Measurements from ENCODE around the gene NMNAT3.

Gene NMNAT3

DNA sequence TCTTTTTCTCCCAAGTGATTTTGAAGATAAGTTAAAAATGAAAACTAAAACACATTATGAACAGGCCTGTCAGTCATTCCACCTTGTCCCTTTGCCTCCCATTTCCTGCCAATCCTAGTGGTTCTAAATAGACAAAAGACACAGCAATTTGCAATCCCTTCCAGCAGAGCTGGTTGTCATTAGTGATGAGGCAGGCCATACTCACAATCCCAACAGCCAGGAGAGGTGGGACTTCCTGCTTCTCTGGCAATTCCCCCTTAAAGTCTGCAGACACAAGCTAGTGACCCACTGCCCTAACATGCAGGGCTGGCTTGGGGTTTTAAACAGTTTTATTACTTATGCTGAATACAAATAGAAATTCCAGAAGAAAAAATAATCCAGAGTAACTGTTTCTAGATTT, 99.9 kb downstream of the NMNAT3 start:
- no peak for DNase-seq (ENCODE audit: low spot score)

DNA sequence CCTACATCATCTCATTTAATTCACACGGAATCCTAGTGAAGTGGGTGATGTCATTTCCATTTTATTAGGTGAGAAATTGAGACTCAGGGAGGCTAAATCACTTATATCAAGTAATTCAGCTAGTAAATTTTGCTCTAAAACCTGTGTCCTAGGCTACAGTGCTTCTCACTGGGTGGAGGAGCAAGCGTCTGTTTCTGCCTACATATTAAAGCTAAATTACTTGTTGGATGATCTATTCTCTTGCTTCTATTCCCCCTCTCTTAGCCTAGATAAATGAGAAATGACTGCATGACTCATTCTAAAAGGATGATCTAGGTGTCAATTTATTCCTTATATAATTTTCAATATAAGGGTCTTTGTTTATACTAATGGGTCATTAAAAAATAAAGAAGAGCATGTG, 100.4 kb downstream of the NMNAT3 start:
- no peak for DNase-seq (ENCODE audit: low spot score)

DNA sequence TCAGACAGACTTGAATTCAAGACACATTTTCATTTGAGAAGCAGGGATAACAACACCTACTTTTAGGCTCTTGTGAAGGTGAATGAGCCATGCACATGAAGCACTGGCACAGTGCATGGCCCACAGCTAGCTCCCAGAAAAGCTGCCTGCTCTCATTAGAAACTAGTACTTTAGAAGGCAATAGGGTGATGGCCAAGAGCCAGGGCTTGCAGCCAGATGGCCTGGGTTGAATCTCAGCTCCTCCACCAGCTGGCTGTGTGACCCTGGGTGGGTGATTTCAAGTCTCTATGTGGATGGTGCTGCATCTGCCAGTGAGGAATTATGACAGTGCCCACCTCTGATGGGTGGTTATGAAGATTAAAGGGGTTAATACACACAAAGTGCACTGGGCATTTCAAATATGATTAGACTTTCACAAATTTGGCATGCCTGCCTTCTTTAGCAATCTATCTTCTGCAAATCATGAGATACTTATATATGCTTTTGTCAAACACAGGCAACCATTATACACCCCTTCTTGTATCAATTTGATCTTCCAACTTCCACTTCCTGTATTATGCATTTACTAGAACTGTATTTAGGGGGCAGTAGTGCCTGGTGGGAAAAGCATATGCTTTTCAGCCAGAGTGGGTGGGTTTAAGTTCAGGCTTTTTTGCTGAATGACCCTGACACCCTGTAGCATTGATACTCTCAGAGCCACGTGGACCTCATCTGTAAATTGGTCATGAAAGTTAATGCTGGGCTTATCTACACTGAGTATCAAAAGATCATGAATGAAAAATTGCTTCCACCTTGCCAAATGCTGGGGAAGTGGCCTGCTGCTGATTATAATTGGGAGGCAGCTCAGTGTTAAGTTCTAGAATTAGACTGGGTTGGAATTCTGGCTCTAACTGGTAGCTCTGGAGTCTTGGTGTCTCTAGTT, 103.5 kb downstream of the NMNAT3 start:
- DNase-seq (ENCODE audit: low spot score): no peak

DNA sequence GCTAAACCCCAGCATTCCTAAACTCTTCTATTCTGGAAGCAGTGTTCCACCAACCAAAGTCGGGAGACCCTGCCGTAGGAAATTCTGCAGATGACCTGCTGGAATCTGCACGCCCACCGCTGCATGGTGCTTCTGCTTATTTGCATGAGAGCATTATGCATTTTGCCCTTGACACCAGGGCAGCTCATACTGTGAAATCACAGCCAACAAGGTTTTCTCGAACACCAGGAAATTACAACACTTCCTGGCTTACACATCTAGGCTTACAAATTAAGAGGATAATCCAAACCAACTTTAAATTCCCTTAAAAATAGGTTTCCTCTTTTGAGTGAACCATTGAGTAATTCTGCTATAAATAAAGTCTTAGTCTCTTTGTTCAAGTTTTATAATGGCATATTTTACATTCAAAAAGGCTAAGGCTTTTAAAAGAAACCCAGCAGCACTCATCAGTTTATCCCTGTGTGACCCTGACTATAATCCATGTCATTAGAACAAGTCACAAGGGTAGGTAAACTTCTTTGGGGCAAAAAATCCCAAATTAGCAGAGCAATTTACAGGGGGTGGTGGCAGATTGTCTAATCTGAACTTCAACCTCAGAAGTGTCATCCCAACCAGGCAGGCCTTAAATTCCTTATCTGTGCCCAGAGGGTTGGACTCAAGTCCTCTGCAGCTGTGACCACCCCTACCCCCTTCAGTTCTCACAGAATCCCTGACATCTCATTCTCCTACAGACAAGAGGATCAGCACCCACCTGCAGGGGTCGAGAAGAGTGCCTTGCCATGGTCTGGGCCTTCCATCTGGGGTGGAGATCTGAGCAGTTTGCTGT, 104.7 kb downstream of the NMNAT3 start:
- DNase-seq (ENCODE audit: low spot score): peak; percentile 63

DNA sequence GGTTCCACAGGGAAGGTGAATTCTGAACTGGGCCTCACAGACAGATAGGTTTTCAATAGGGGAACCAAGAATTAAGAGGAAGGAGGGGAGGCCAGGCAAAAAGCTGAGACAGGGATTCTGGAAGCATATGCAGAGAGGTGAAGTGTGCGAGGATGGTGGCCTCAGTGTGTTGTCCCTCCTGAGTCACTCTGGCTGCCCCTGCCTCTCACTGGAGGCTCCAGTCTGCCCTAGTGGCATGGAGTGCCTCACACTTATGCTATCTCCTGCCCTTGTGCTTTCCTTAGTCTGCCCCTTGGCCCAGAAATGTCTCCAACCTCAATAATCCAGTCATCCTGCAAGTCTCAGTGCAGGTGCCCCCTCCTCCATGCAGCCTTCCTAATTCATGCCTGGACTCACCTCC, 106.1 kb downstream of the NMNAT3 start:
- DNase-seq (ENCODE audit: low spot score): no peak

DNA sequence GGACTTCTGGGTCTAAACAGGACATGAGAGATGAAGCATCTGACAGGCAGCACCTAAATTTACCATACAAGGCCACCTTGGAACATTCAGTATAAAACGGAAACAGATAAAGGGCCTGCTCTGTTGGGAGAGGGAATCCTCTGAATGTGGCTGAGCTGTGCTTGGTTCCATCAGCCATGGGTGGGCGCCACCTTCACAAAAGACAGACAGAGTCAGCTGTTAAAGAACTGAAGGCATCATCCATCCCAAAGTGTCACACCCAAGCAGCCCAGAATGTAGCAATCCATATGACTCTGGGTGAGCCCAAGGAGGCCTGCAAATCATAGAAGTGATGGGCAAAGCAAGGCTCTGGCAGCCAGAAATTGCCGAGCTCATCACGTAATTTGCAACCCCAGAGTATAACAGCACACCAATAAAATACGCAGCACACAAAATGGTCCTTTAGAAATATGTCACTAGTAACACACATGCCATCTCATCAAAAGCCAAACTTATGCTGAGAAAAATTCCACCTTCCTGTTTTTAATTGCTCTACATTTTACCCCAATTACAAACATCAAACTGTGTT, 113.4 kb downstream of the NMNAT3 start:
- DNase-seq (ENCODE audit: low spot score): no peak

DNA sequence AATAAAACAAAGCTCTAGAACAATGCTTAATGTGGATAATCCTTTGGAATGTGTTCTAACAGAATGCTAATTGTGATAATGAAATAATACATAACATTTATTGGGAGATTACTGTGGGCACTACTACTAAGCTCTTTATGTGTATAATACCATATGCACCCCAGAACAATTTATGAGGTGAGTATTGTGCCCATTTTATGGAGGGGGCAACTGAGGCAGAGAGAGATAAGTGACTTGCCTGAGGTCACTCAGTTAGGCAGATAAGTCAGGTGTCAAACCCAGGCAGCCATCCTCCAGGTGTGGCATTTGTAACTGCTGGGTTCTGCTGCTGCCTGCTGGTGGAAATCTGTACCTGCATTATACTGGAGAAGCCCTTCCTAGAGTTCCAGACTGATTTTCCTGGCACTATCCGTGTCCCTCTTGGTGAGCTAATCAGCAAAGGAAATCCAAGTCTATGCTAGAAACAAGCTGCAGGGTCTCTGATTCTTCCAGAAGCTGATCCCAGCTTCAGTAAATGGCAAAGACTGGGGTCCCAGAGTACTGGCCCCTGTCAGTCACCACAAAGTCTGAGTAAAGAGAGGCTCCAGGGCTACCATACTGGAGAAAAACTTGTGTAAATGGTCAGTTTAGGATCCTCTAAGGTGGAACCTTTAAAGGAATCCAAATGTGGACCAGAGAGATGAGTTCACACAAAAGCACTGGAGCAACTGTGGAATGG, 115.7 kb downstream of the NMNAT3 start:
- DNase-seq (ENCODE audit: low spot score): no peak

DNA sequence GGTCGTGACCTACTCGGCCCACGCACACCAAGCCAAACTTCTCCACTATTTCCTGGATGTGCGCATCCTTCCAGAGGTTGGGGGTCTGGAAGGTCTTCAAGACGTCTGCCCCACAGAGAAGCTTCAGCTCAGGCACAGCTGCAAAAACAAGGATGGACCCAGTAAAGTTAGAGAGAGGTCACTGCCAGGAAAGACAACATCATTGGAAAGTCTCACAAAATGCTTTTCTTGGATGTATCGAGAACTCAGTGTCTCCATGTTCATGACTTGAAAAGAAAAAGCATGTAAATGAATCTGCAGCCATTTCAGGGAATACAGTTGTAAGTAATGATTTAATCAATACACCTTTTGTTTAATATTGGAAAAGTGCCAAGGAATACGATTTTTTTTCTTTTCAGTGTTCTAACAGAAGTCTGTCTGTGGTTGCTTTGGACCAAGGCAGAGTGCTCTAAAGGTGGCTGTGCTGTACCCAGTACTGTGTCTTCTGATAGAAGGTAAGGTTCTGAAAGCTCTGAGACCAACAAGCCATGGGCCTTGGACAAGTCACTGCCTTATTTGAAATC, 116.4 kb downstream of the NMNAT3 start:
- DNase-seq (ENCODE audit: low spot score): no peak

DNA sequence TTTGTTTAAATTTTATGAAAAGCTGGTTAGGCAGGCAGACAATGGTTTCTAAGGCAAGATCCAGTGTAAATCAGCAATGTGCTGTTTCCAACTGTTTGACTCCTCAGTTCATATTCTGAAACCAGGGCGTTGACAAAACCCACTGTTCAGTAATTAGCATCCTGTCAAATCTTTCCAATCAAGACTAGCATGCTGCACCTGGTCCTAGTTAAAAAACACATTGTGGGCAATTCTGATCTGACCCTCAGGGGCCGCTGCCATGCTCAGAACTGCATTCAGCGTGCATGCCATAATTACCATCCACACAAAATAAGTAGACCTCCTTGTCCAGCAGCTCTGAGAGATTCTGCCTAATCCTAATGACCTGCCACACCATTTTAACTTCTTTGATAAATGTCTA, 117.4 kb downstream of the NMNAT3 start:
- DNase-seq (ENCODE audit: low spot score): no peak

DNA sequence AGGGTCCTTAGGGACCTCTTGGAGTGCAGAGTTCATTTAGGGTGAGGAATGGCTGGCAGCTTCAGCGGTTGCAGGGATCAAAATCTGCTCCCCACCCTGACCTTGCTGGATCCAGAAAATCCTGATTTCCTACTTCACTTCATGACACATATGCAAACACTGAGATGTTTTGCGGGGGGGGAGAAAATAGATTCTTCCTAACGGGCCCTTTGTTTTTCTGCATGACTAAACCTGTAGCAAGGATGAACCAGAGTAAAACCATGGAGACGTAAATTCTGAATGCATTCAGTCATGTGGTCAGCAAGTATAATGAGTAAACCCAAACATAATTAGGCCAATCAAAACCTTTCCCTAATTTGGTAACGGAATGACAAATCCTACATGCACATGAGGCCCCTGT, 118.2 kb downstream of the NMNAT3 start:
- no peak for DNase-seq (ENCODE audit: low spot score)

DNA sequence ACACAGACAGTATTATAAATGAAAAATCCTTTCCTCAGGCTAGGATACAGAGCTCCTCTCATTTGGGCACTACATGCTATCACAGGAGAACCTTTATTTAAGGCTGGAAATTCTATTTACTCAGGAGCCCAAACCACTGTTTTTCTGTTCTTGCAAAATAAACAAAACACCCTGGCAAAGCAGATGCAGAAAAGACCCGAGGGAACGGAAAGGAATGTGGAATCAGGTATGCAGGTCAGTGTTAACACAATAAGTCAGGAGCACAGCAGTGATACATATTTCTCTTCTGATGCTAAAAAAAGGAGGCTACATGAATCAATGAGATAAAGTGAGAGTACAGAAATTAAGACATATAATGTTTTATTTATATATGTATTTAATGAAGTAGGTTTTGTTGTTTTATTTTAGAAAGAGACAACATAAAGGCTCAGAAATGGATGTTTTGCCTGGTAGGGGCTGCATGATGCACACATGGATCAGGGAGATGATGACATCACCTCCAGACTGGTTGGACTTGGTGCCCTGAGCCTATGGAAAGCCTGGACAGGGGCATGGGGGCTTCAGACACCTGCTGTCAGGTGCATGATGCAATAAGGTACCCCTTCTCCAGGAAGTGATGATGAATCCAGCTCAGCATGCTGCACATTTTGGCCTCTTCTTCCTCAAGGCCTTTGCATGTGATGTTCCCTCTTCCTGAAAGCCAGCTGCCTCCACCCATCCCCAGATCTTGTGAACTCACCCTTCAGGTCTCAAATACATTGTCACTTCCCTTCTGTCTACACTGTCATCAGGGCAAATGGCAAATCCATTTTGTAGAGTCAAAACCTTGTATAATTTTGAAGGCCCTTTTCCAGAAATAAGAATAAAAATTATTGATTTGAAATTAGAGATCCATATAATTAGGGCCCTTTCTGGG, 119.2 kb downstream of the NMNAT3 start:
- DNase-seq (ENCODE audit: low spot score): no peak

DNA sequence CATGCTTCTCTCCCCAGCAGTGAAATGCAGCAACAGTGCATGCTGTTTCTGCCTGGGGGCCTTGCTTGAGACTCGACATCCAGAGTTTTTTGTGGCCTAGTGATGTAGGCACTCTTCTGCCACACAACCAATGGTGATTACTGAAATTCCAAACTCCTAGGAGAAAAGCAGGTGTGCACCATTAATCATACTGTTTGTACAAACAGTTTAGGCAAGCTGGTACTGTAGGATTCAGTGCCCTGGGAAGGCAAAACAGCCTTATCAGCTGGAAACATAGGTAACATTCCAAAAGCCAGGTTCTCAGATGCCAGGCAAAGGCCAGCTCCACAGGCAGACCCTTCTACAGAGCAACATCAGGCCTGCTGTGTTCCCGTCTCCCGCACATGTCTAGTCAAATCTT, 120.7 kb downstream of the NMNAT3 start:
- no peak for DNase-seq (ENCODE audit: low spot score)

DNA sequence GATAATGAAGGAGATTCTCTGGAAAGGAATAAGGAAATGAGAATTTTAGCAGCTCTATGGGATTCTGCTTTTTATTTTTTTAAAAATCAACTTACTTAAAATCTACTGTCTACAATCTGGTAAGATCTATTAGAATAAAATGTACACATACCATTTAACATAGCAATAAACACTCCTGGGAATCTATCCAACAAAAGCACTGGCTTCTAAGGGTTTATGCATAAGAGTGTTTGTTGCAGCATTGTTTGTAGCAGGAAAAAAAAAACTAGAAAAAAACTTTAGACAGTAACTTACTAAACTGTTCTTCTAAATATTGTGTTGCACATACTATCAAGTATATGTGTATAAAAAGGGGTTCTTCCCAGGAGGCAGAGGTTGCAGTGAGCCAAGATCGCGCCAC, 122.5 kb downstream of the NMNAT3 start:
- no peak for DNase-seq (ENCODE audit: low spot score)

DNA sequence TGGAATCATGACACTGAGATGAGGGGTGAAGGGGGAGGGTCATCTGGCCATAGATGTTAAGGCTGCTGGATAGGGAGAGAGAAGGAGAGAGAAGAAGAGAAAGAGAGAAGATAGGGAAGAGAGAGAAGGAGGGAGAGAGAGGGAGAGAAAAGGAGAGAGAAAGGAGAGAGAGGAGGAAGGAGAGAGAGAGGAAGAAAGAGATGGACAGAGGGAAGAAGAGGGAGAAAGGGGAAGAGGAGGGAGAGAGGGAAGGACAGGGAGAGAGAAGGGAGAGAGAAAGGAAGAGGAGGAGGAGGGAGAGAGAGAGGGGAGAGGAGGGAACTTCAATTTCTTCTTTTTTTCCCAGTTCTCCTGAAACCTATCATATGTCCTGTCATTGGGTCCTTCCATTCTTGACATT, 123.1 kb downstream of the NMNAT3 start:
- no peak for DNase-seq (ENCODE audit: low spot score)

DNA sequence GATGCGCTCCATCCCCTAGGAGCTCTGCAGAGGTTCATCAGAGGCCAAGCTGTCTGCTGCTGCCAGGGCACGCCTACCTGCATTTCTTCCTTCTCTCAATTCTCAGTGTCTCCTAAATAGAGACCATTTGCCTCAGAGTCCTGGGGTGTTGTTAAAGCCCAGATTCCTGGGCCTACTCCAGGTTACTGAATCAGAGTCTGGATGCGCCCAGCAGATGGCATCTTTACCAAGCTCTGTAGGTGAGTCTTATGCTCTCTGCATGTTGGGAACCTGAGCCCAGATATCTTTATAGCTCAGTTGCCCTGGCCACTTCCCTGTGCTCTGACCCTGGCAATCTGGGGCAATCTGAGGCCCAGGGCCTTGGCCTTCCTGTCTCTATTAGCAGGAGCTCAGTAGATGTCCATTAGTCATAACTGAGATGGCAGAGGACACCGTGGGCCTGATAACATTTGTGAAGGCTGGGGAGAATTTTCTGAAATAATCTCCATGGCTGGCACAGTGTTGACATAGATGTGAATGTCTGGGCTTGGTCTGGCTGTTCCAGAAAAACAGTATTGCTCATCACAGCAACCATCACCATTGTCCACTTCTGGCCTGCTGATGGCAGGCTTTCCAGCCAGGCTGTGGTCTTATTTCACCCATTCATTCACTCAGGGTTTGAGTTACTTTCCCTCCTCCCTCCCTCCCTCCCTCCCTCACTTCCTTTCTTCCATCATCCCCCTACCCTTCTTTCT, 125.0 kb downstream of the NMNAT3 start:
- no peak for DNase-seq (ENCODE audit: low spot score)

DNA sequence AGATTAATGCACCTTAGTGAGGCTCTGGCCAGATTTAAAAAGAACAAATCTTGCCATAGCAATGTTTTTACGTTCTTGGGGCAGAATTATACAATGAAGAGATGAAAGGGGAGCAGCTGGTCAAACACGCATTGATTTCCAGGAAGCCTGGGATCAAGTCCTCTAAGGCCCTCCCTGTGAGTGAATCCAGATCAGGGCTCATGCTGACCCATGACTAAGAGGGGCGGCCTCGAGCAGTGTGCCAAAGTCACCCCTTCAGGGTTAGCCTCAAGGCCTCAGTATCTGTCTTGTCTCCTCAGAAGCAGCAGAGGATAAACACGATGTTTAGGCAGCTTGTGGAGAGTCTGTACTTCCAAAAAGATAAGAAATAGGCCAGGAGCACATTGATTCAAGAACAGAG, 129.0 kb downstream of the NMNAT3 start:
- no peak for DNase-seq (ENCODE audit: low spot score)

DNA sequence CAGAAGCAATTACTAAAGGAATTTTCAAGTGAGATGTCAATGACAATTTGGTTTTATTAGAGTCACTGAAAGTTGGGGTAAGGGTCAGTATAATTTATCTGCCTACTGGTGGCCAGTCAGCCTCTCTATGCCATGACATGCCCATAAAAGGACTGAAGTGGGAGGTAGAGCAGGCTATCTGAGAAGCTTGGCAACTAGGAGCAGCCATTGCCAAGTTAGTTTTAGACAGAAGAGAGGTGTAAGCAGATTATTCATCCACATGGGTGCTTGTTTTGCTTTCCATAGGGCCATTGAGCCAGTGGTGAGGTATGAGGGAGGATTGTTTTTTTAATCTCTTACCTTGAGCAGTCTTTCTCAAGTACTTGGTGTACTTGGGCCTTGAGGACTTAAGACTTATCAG, 130.1 kb downstream of the NMNAT3 start:
- DNase-seq (ENCODE audit: low spot score): no peak

DNA sequence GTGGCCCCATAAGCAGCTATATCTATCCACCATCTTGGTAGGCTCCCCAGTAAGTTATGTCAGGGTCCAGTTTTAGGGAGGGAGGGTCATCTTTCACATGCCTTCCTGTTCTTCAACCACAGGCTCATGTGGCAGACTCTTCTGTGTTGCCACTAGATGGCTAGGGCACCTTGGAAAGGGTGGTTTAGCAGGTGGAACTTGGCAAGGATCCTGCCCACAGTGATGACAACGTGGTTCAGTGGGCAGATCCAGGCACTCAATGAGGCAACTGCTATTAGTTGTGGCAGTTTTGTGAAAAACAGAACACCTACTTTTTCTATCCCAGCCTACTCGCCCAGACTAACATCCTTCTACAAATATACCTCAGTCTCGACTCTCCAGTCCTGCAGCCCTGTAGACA, 131.0 kb downstream of the NMNAT3 start:
- no peak for DNase-seq (ENCODE audit: low spot score)

DNA sequence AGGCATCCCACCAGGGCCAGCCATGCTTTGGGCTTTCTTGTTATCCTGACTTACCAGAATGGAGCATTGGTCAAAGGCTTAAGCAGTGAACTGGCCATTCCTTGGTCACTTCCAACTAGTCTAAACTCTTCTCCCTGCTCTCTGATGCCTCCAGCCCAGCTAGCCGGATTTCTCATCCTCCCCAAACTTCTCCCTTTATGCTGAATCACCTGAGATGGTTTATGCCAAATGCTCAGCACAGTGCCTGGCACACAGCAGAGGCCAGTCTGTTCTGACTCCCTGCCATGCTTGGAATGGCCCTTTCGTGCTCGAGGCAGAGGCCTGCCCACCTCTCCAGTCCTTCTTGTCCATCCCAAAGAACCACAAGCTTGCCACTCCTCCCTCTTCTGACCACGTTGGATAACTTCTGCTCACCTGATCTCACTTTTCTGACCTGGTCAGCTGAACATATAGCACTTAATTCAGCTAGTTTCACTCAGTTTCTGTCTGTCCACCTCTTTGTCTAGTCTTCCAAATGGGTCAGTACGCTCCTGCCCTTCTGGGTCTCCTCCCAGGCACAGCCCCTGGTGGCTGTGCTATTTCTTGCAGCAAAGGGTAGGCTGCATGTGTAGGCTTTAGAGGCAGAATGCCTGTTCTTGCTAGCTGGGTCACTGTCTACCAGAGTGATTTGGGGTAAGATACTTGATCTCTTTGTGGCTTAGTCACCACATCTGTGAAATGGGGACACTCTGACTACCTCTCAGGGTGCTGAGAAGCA, 136.1 kb downstream of the NMNAT3 start:
- DNase-seq (ENCODE audit: low spot score): no peak
